IPS DF 4.7 (cell line): ENCODE measurements around the gene CLCA1.

ENCODE experiments used
- DNase-seq: peaks from one replicate; pipeline ENCODE4 v3.0.0-alpha.2; 2013; ENCODE audit warnings: low spot score; ENCODE audit errors: extremely low read depth

Gene CLCA1, protein sequence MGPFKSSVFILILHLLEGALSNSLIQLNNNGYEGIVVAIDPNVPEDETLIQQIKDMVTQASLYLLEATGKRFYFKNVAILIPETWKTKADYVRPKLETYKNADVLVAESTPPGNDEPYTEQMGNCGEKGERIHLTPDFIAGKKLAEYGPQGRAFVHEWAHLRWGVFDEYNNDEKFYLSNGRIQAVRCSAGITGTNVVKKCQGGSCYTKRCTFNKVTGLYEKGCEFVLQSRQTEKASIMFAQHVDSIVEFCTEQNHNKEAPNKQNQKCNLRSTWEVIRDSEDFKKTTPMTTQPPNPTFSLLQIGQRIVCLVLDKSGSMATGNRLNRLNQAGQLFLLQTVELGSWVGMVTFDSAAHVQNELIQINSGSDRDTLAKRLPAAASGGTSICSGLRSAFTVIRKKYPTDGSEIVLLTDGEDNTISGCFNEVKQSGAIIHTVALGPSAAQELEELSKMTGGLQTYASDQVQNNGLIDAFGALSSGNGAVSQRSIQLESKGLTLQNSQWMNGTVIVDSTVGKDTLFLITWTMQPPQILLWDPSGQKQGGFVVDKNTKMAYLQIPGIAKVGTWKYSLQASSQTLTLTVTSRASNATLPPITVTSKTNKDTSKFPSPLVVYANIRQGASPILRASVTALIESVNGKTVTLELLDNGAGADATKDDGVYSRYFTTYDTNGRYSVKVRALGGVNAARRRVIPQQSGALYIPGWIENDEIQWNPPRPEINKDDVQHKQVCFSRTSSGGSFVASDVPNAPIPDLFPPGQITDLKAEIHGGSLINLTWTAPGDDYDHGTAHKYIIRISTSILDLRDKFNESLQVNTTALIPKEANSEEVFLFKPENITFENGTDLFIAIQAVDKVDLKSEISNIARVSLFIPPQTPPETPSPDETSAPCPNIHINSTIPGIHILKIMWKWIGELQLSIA

DNA sequence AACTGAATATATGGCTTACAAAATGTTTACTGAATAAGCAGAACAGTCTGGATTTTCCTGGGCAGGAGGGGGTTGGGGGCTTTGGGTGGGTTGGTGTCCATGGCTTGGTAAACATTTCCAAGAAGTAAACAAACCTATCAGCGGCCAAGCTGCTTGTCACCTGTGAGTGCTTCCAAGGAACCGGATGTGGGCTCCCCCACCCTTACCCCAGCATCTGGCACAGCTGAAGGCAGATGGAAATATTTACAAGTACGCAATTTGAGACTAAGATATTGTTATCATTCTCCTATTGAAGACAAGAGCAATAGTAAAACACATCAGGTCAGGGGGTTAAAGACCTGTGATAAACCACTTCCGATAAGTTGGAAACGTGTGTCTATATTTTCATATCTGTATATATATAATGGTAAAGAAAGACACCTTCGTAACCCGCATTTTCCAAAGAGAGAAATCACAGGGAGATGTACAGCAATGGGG lies at the start of gene CLCA1:
Gene CLCA1 (plus strand): TSS at position 427 of the 477 bp plus-strand sequence. CDS start 45 bp downstream, at position 472.
- no peak for DNase-seq

DNA sequence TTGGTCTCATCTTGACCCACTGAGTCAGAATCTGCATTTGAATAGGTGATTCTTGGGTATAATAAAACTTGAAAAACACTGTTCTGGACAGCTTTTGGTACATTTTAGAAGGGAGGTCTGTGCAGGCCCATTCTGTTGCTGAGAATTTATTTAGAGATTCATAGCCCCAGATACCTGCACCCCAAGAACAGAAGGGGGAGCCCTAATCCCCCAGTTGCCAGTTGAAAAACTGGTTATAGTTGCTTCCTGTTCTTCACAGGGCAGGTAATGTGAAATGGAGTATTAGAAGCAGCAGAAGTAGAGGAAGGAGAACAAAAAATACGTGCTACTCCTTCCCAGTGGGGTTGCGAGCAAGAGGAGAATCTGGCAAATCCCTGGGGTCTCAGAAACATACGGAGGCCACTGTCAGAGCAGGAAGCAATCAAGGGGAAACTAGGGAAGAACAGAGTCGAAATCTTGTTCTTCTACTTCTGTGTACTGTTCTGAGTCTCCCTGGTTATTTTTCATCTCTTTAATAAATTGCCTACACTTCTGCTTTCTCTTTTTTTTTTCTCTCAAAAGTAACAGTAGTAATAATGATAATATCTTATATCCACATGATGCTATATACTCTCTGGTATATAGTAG lies 49.3 kb upstream of the CLCA1 start:
- no peak for DNase-seq

DNA sequence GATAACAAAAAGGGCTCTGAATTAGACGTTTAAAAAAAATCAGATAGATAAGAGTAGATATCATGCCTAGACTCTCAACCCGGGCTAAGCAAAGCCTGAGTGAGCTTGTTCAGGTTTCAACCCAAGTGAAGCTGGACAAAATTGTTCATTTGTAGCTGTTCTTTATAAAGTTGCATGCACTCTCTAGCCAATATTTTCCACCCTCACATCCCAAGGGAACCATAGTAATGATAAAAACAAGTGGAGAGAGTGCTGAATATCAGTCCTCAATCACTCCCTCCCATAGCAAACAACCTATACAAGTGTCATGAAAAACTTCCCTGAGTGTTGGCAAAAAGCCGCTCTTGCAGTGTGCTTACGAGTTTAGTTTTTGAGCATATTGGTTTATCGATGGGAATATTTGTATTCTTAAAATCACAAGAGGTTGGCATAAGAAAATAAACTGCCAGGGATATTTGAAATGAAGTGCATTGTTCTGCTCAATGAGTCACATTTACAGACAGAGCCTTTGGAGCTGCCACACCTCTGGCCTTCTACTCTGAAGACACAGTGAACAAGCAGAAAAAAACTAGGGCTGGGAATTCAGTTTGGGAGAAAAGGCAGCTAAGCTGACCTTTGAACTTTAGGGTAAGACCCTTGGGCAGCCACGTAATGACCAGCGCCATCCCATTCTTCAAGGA lies 47.0 kb upstream of the CLCA1 start:
- no peak for DNase-seq

DNA sequence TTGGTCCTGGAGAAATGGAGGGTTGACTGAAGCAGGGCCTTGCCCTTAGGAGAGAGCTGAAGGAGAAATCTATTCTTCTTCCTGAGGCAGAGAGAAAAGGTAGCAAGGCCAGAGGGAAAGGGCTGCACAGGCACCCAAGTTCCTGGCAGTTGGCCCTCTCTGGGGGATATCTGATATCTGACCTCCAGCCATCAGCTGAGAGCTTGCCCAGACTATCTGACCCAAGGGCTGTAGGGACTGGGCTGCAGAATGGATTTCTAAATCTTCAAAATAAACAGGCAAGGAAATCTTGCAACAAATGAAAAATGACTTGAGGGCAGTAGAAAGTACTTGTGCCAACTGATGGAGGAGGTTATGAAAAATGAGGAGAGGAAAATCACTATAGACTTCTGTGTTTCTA lies 45.3 kb upstream of the CLCA1 start:
- DNase-seq: no peak

DNA sequence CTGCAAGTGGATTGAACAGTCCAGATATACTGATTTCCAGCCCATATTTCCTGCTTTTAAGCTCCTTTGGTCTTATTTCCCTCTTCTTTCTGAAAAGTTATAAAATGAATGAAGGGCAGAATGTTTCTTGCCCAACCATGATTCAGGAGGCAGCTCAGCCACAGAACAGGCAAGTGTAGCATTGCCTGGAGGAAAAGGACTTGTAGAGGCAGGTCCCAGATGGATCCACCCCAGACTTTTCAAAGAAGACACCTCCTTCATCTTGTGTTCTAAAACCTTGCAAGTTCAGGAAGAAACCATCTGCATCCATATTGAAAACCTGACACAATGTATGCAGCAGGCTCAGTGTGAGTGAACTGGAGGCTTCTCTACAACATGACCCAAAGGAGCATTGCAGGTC lies 44.9 kb upstream of the CLCA1 start, which contains the start of gene CLCA2:
Gene CLCA2 (plus strand): TSS at position 299 of the 400 bp plus-strand sequence. CDS start 77 bp downstream, at position 376.
- DNase-seq: no peak

DNA sequence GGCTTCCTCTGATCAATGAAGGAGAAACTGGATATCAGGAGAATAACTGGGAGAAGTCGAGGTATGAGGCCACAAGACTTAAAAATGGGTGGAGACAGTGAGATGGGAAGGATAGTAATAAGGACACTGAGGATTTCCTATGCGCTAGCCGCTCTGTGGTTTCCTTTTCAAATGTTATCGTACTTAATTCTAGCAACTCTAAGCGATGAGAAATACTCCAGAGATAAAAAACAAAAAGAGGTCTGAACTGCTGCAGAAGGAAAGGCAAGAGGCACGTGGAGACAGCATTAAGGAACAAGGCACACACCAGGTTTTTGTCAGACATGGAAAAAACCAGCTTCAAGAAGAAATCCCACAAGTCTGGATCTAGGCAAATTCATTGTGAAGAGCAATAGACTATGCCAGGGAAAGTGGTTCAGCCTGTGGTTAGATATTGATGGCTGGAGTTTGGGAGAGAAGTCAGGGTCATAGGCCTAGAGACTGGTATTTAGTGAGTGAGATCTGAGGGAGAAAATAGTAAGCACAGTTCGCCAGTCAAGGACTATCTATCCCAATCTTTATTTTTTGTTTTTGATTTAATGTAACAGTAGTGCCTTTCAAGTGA lies 39.5 kb upstream of the CLCA1 start:
- DNase-seq: no peak

DNA sequence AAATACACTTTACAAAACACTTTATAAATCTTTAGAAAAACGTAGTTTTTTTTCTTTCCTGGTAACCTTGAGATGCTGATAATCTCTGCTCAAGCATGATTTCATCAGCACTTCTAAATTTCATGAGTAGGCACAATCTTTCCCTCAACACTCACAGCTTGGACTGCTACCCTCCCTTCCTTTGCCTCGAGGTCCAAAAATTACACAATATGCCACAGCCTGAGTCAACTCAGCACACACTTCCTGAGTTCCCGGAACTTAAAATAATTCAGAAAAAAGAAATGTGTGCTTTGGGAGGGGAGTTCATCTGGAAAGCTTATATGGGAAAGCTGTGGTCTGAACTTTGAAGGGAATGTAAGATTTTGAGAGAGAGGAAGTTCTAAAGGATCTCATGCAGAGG lies 38.9 kb upstream of the CLCA1 start:
- DNase-seq: no peak

DNA sequence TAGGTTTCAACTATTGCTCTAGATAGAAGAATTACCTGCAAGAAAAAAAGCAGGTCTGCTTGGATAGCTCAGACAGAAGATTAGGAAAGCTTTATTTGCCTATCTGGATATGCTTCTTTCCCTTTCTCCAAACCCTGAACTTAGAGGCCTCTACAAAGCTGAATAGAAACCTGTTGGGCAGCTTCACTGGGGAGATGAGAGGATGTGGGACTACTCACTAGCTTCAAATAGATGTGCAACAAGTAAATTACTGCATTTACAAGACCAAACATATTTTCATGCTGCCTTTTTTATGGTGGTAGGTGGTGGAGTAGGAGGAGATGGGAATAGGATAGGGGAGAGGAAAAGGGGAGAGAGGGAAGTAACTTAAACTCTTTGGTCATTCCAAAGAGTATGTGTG lies 38.4 kb upstream of the CLCA1 start:
- DNase-seq: no peak

DNA sequence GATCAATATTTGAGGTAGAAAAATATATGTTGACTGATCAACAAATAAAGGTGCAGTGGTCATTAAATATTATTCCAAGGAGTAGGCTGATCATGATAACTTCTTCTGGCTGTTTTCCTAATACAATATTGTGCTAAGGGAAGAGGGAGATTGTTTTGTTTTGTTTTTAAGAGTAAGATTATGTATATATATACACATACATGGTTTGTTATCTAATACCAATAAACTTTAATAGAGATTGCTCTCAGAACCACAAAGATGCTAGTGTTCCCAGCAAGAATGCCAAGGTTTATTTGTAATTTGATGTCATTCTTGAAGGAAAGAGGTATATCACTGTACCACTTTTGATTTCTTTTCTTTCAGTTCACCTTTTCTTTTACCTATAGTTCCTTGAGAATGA lies 34.7 kb upstream of the CLCA1 start:
- no peak for DNase-seq

DNA sequence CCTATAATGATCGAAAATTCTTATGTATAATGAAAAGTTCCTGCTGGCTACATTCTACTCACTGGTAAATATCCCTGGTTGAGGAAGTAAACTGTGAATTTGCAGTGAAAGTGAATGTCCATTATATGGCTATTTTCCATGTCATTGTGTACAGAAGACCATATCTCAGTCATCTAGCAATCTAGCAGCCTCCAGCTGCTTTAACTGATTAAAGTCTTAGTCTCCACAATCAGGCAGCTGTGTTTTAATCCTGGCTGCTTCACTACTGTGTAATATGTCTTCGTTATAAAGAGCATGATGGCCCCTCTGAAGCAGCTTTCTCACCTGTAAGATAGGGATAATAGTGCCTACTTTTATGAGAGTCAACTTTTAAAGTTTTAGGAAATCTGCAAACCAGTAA lies 33.4 kb upstream of the CLCA1 start:
- DNase-seq: no peak

DNA sequence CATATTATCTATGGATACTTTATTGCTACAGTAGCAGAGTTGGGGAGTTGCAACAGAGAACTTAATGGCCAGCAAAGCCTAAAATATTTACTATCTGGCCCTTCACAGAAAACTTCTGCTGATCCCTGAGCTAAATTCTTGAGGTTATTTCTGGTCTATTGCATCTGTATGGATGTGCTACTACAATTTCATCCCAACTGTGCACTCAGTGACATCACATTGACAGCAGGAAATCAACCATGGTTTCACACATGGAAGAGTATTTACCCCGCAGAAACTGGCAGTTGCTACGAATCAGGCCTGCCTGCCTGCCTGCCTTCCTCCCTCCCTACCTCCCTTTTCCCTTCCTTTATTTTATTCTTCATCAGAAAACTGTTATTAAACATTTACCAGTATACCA lies 32.7 kb upstream of the CLCA1 start:
- DNase-seq: no peak

DNA sequence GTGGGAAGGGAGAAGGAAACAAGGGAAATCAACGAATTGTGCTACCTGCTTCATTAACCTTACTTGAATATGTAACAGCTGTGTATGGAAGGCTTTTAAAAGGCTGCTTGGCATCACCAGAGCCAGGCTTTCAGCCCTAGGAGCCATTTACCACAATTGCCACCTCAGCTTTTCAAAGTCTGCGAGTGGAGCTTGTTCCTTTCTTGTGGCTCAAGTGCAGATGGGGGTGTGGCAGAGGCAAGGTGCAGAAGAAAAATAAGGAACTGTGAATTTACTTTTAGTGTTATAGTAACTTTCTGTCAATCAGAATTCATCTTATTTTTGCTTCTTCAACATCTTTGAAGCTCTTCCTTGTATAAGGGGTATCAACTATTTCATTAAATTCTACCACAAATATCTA lies 27.1 kb upstream of the CLCA1 start:
- no peak for DNase-seq

DNA sequence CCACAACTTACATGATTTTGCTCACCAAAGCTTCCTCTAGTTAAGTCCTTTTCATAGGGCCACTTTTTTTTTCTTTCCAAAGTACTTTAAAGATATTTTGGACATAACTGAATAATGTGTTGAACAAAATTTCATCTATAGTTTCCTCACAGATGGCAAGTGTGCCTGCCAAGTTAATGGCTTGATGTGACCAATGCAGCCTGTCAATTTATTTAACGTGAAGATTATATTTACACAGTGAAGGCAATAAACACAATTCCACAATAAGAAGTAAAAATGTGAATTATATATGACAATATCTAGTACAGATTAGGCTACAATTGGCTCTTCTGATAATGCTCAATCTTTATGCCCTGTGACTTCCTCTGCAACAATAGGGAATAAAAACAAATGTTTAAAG lies 26.7 kb upstream of the CLCA1 start:
- DNase-seq: no peak

DNA sequence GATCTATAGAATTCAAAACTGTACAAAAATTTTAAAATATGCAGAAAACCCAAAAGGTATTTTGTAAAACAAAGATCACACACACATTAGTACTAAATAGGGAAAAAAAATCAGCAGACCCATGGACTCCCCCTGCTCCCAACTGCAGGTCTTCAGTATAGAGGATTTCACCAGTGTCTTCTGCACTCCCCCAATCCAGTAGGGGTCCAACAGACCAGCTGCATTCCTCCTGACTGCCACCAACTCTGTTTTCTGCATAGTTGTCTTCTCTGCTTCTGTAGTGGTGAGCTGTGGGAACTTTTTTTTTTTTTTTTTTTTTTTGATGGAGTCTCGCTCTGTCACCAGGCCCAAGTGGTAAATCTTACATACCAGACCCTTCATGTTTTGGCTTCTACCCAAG lies 22.8 kb upstream of the CLCA1 start:
- no peak for DNase-seq

DNA sequence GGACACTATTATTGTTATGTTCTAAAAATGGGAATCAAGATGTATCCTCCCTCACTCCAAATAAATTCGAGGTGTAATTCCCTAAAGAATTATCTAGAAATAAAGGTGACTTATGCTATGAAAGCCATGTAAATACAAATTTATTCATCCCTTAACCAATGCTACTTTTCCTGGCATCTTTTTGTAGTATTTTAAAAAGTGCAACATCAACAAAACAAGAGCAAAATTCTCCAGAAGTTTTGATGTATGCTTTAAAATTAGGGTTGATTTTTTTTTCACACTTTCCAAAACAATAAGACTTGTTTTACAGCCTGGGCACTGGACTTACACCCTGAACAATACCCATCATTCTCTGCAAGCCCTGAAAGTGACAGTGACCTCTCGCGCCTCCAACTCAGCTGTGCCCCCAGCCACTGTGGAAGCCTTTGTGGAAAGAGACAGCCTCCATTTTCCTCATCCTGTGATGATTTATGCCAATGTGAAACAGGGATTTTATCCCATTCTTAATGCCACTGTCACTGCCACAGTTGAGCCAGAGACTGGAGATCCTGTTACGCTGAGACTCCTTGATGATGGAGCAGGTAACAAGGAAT lies 21.4 kb upstream of the CLCA1 start:
- no peak for DNase-seq

DNA sequence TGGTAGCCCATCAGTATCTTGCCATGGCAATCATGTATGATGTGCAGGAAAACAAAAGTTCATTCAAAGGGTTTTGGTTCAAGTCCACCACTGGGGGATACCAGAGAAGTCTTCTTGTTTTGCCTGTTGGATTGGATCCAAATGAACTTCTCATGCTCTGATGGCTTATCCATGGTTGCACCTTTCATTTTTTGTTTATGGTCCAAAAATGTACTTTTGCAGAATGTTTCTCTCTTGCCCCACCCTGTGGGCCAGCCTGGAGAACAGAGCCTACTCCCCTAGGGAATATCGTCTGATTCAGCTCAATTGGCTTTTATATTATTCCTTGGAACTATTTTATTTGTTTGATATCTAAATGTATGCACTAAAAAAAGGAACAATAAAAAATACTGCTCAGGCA lies 20.1 kb upstream of the CLCA1 start:
- no peak for DNase-seq

DNA sequence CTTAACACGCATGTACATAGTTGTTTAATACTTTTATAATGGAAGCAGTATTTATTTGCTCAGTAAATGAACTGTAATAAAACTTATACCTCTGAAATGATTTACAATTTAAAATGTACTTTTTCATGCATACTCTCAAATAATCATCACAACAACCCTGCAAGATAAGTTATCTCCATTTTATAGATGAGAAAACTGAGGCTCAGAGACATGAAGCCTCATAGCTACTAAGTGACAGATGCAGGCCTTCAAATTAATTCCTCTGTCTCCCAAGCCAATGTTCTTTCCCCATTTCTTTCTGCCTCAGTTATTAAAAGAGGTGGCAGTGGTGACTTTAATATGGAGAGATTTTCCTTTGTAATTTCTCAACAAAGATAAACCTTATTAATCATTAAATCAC lies 19.6 kb upstream of the CLCA1 start:
- DNase-seq: no peak

DNA sequence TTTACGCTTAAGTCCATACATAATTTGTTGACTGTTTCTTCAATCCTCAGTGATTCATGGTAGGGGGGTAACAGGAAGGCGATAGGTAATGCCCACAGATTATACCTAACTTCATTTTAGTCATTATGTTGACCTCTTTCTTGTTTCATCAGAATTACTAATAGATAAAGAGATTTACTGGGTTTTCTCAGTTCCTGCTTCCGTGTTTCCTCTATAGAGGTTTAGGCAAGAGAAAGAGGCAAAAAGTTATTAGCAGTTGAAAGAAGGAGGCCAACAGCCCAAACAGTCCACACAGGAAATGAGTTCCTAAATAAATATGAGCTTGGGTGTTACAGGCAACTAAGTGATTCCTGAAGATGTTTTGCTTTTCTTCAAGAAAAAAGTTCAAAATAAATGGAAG lies 17.9 kb upstream of the CLCA1 start:
- no peak for DNase-seq

DNA sequence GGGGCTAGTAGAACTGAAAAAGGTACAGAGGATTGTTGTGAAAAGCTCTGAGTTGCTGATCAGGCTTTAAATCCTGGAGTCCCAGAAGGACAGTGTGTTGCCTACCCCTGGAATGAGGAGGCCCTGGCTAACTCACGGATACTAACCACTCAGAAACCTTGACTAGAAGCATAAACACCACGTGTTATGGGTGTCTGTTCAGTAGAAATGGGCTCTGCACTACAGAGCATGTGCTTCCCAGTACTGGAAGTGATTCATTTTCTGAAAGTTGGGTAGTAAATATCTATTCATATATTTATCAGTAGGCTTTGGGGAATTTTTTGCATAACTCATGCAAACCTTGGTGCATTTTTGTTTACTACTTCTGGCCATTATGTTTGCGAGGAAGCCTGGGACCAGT lies 15.1 kb upstream of the CLCA1 start:
- DNase-seq: no peak

DNA sequence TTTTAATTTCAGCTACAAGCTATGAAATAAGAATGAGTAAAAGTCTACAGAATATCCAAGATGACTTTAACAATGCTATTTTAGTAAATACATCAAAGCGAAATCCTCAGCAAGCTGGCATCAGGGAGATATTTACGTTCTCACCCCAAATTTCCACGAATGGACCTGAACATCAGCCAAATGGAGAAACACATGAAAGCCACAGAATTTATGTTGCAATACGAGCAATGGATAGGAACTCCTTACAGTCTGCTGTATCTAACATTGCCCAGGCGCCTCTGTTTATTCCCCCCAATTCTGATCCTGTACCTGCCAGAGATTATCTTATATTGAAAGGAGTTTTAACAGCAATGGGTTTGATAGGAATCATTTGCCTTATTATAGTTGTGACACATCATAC lies 13.7 kb upstream of the CLCA1 start:
- no peak for DNase-seq
